Fibroblast of pulmonary artery (primary cell): ENCODE results near the gene SULT1E1.

Experiments
- DNase-seq: peaks from one replicate; pipeline ENCODE4 v3.0.0-alpha.2; 2010; ENCODE audit warnings: low read depth
- H3K4me3 ChIP-seq: replicated peaks from 2 replicates; pipeline ENCODE4 v1.5.1; 2011; ENCODE audit warnings: low read depth, mild to moderate bottlenecking, control low read depth, low read length, moderate library complexity
- CTCF ChIP-seq: IDR thresholded peaks from 2 replicates; pipeline ENCODE4 v1.5.1; 2011; ENCODE audit warnings: mild to moderate bottlenecking, control low read depth, low read length, inconsistent platforms; ENCODE audit errors: missing control alignments

SULT1E1 gene

DNA sequence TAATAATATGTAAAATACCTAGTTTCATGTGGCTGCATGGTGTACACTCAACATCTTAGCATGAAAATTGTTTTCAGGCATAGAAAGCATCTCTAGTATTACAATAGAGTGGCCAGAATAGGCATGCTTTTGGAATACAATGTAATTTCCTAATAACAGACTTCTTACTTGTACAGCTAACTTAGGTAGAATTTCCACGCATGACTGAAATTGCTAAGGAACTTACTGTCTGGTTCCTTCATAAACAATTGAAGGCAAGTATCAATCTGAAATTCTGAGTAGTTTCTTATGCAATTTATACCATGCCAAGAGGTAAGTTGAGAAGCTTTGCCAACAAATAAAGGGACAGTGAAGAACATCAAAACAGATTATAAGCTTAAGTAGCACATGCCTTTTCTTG is 26.7 kb downstream of the SULT1E1 start:
- TF ChIP-seq CTCF: no peak
- no peak overlapping the region for H3K4me3 ChIP-seq
- DNase-seq: no peak

DNA sequence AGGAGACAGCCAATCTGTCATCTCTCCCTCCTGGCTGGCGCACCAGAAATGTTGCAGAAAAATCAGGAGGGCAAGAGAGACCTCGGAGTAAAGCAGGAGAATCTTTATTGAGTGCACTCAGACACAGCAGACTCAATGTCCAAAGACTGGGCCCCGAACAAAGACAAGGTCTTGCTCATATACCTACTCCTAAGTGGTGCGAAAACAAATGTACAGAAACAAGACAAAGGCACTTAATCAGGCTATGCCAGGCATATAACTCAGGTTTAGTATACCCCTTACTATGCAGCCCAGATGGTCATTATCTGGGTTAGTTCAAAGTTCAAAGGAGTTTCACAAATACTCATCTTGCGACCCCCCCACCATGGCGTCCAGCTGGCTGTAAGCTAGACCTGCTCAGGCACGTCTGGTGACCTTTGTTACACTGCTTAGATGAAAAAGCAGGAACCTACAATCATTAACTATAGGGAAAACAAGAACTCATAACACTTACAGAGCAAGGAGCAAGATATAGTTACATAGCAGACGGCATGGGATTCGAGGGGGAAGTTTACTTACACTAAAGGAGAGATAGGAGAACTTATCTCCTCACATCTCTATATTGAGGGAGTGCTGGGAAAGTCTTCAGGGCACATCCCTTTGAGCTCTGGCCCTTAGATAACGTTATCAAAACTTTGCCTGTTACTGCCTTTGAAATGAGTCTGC is 27.5 kb downstream of the SULT1E1 start:
- no peak overlapping the region for H3K4me3 ChIP-seq
- no peak for DNase-seq
- no peak for TF ChIP-seq CTCF

DNA sequence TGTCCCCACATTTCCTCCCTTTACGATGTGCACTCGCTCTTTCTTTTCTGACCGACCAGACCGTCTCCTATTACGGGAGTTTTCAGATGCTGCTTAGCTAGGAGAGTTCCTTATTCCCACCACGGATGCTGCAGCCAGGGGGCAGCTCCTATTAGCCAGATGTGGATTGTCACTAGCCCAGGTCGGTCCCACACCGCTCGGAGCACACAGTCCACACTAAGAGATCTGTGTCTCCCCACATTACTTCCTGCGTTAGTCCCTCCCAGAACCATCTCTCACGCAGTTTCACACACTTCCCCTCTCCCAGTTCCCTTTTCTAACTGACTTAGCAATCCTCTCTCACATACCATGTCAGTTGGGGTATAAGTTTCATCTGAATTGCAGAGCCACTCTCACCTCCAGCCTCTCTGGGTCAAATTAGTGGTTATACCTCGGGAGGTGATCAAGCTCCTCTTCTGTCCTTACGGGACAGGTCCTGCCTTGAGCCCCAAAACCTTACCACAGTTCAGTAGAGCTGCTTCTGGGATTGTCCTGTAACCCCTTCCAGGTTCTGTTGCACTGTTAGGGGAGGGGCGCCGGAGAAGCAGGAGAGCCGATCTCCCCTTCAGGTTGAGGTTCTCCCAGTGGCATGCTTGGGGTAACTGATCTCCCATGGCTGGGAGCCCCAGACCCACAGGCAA is 28.2 kb downstream of the SULT1E1 start:
- no peak for DNase-seq
- no peak overlapping the region for H3K4me3 ChIP-seq
- TF ChIP-seq CTCF: no peak

- TF ChIP-seq CTCF: no peak
- DNase-seq: no peak
- no peak overlapping the region for H3K4me3 ChIP-seq
These were observed 28.7 kb downstream of the SULT1E1 start for GRCh38 chr4:69831270-69831627.

DNA sequence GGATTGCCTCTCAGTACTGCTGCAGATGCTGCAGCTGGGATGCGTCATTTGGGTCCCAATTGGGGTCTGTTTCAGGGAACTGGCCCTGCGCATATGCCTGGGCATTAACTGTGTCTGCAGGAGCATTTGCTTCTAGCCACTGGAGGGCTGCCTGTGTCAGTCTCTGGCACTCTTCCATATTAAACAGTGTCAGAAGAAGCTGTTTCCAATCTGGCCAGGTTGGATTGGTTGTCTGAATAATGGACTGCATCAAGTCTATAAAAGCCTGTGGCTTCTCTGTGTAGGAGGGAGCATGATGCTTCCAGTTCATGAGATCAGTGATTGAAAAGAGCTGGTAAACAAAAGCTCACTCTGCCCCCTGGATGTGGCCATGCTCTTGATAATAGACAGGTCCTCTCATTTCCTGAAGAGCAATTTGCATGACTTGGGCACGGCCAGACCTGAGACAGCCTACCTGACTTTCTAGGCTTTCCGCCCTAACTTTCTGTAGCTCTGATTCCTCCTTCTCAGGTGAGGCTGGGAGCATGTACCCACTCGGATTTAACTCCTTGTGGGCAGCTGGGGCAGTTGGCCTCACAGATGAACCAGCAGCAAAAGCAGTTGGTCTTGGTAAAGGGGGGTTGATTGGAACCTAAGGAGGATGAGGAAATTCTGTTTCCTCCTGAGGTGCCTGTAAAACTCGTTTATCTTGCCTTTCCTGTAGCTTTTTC is 29.2 kb downstream of the SULT1E1 start:
- no peak overlapping the region for H3K4me3 ChIP-seq
- TF ChIP-seq CTCF: peak; percentile 30
- DNase-seq: peak; percentile 77

DNA sequence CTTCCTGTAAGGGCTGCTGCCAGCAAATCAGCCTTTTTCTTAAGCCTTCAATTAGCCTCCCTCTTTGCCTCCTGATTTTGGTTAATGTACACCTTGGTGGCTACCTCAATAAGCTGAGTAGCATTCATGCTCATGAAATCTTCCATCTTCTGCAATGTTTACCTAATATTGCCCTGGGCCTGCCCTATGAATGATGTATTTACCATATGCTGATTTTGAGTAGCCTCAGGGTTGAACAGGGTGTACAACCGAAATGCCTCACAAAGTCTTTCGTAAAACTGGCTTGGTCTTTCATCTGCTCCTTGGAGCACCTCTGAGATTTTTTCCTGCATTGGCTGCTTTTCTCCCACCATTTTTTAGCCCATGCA is 29.8 kb downstream of the SULT1E1 start:
- TF ChIP-seq CTCF: no peak
- no peak for DNase-seq
- no peak overlapping the region for H3K4me3 ChIP-seq
